ENCODE results near the gene TBC1D14. TPM values are rescaled to one million over a fixed set of nuclear protein-coding genes. Genes with fewer than 3 reads are reported as not detected.

Gene TBC1D14
- total and polyA plus RNA-seq, 10 of the 15 experiments (the other 5 are each of a cell fraction or from before 2014, with no cell fraction given), result 0.87 to 39.3 (median 30.1) TPM

DNA sequence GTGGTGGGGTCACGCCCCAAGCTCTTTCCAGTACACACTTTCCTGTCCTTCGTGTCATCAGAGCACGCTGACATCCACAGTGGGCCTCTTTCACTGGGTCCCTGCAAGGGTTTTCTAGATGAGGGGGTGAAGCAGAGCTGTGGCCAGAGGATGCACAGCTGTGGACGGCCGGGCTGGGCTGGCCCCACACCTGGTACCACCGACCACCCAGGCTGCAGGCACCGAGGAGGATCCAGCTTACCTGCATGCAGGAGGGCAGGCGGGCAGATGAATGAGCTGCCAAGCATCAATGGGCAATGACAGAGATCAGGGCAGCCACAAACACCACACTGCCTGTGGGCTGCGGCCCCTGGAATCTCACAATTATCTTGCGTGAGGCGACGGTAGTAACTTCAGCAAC is 167.7 kb downstream of the TBC1D14 start:
- H3K4me2 ChIP-seq (ENCODE audit: control insufficient read depth, insufficient read depth), result no peak overlapping the region
- in situ Hi-C loops (cut with MboI) (no loop called here), intact Hi-C loops (cut with micrococcal nuclease; ENCODE audit: unreplicated experiment) (no loop called here)
- no peaks in the 10 kb centered on the region for H3K4me1 ChIP-seq (ENCODE audit: control insufficient read depth, insufficient read depth, low read length)
- H3K27ac ChIP-seq (ENCODE audit: control insufficient read depth, insufficient read depth), result no peak overlapping the region
- no TSS peak for BruUV-seq (replicated peaks)
- RAD21 ChIA-PET (ENCODE audit: unreplicated experiment), result no interaction called here
- no peak for ATAC-seq
- no peak overlapping the region for H3K4me3 ChIP-seq
- no peak for FAIRE-seq
- SMC1A ChIA-PET (ENCODE audit: uncharacterized antibody, unreplicated experiment), result no interaction called here
- H3K36me3 ChIP-seq (ENCODE audit: control insufficient read depth in 2 of 2, insufficient read depth in 2 of 2, low read length in 1 of 2), result no peaks in the 10 kb centered on the region
- no peak overlapping the region for H3K9ac ChIP-seq (ENCODE audit: control insufficient read depth, insufficient read depth, low read length)
- DNase-seq (ENCODE audit: low read depth, low spot score), result no peak
- WGBS (ENCODE audit: insufficient coverage, insufficient replicate concordance, low lambda C conversion rate, missing lambda C conversion rate), result 58% methylated on average over 12 of the region's 12 CpGs
- POLR2A ChIA-PET, result interaction anchor here (0.8 kb wide), 1 partner anchor 8 kb away, joined by 3 read pairs; no protein-coding TSS in a partner anchor
- no peak overlapping the region for H2AFZ ChIP-seq (ENCODE audit: control insufficient read depth, low read depth, low read length)
- no peaks in the 10 kb centered on the region for H3K9me3 ChIP-seq (replicated peaks; ENCODE audit: control insufficient read depth, insufficient read depth, low read length)
- no peaks in the 10 kb centered on the region; the same call in 1 of the 2 replicates for H4K20me1 ChIP-seq (ENCODE audit: control insufficient read depth, insufficient read depth)
- H3K27me3 ChIP-seq (replicated peaks in 1 of 2; ENCODE audit: control insufficient read depth in 2 of 2, insufficient read depth in 2 of 2, low read length in 1 of 2), result no peaks in the 10 kb centered on the region
- no peaks in the 10 kb centered on the region for H3K79me2 ChIP-seq (ENCODE audit: control insufficient read depth, insufficient read depth, low read length)
- CTCF ChIA-PET, result interaction anchor here (0.7 to 1.0 kb wide), 3 partner anchors 10 to 35 kb away, joined by 3 to 4 read pairs (median 4); partner anchors contain the start of gene TADA2B
- TF ChIP-seq MTA3 (IDR thresholded peaks at IDR 0.05; ENCODE audit: borderline replicate concordance, low read length), result no peak
- TF ChIP-seq SMAD1 (IDR thresholded peaks at IDR 0.05; ENCODE audit: low read depth, partially characterized antibody), result no peak
- no peak for TF ChIP-seq SMC3 (IDR thresholded peaks at IDR 0.05; ENCODE audit: borderline replicate concordance, low read length)
- TF ChIP-seq NR2C2 (IDR thresholded peaks at IDR 0.05; ENCODE audit: borderline replicate concordance, control insufficient read depth, insufficient read length, low read depth), result no peak
- no peak for TF ChIP-seq RAD51 (IDR thresholded peaks at IDR 0.05)
- no peak for TF ChIP-seq POLR2A (IDR thresholded peaks at IDR 0.05; ENCODE audit: low read depth, low read length)
- TF ChIP-seq, protein P1, sequence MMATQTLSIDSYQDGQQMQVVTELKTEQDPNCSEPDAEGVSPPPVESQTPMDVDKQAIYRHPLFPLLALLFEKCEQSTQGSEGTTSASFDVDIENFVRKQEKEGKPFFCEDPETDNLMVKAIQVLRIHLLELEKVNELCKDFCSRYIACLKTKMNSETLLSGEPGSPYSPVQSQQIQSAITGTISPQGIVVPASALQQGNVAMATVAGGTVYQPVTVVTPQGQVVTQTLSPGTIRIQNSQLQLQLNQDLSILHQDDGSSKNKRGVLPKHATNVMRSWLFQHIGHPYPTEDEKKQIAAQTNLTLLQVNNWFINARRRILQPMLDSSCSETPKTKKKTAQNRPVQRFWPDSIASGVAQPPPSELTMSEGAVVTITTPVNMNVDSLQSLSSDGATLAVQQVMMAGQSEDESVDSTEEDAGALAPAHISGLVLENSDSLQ (IDR thresholded peaks at IDR 0.05), result no peak
- TF ChIP-seq EED (IDR thresholded peaks at IDR 0.05; ENCODE audit: low read depth), result no peak
- TF ChIP-seq, protein P2, sequence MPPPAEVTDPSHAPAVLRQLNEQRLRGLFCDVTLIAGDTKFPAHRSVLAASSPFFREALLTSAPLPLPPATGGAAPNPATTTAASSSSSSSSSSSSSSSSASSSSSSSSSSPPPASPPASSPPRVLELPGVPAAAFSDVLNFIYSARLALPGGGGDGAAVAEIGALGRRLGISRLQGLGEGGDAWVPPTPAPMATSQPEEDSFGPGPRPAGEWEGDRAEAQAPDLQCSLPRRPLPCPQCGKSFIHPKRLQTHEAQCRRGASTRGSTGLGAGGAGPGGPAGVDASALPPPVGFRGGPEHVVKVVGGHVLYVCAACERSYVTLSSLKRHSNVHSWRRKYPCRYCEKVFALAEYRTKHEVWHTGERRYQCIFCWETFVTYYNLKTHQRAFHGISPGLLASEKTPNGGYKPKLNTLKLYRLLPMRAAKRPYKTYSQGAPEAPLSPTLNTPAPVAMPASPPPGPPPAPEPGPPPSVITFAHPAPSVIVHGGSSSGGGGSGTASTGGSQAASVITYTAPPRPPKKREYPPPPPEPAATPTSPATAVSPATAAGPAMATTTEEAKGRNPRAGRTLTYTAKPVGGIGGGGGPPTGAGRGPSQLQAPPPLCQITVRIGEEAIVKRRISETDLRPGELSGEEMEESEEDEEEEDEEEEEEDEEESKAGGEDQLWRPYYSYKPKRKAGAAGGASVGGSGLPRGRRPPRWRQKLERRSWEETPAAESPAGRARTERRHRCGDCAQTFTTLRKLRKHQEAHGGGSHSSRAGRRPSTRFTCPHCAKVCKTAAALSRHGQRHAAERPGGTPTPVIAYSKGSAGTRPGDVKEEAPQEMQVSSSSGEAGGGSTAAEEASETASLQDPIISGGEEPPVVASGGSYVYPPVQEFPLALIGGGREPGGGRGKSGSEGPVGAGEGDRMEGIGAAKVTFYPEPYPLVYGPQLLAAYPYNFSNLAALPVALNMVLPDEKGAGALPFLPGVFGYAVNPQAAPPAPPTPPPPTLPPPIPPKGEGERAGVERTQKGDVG (CRISPR knock-in tag; IDR thresholded peaks at IDR 0.05), result no peak
- no peak for TF ChIP-seq EGR1 (IDR thresholded peaks at IDR 0.05; ENCODE audit: borderline replicate concordance in 1 of 2, low read depth in 2 of 2, low read length in 2 of 2)
- no peak for TF ChIP-seq CREB1 (IDR thresholded peaks at IDR 0.05; ENCODE audit: low read depth)
- TF ChIP-seq BMI1 (IDR thresholded peaks at IDR 0.05; ENCODE audit: borderline replicate concordance), result no peak
- no peak for TF ChIP-seq SIX5 (IDR thresholded peaks at IDR 0.05; ENCODE audit: low read depth, low read length, severe bottlenecking)
- TF ChIP-seq, protein P3, sequence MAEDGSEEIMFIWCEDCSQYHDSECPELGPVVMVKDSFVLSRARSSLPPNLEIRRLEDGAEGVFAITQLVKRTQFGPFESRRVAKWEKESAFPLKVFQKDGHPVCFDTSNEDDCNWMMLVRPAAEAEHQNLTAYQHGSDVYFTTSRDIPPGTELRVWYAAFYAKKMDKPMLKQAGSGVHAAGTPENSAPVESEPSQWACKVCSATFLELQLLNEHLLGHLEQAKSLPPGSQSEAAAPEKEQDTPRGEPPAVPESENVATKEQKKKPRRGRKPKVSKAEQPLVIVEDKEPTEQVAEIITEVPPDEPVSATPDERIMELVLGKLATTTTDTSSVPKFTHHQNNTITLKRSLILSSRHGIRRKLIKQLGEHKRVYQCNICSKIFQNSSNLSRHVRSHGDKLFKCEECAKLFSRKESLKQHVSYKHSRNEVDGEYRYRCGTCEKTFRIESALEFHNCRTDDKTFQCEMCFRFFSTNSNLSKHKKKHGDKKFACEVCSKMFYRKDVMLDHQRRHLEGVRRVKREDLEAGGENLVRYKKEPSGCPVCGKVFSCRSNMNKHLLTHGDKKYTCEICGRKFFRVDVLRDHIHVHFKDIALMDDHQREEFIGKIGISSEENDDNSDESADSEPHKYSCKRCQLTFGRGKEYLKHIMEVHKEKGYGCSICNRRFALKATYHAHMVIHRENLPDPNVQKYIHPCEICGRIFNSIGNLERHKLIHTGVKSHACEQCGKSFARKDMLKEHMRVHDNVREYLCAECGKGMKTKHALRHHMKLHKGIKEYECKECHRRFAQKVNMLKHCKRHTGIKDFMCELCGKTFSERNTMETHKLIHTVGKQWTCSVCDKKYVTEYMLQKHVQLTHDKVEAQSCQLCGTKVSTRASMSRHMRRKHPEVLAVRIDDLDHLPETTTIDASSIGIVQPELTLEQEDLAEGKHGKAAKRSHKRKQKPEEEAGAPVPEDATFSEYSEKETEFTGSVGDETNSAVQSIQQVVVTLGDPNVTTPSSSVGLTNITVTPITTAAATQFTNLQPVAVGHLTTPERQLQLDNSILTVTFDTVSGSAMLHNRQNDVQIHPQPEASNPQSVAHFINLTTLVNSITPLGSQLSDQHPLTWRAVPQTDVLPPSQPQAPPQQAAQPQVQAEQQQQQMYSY (CRISPR knock-in tag; IDR thresholded peaks at IDR 0.05), result no peak
- no peak for TF ChIP-seq KAT2A (conservative IDR thresholded peaks at IDR 0.05; ENCODE audit: control insufficient read depth, low read depth, low read length)
- TF ChIP-seq NFYB (IDR thresholded peaks at IDR 0.05; ENCODE audit: insufficient read depth, low read depth, low read length), result no peak
